Activated CD8-positive, alpha-beta memory T cell treated with anti-CD3 and anti-CD28 coated beads for 36 hours (primary cell): ENCODE data around the gene STAT2. TPM values are rescaled to one million over a fixed set of nuclear protein-coding genes. Genes with fewer than 3 reads are reported as not detected.
"Not testable (repeated sequence)": the region's sequence is repeated elsewhere in the genome, so short reads cannot be mapped to it uniquely, and the experiment has no call there.

ENCODE experiments used
- CTCF ChIA-PET: fragments of 350-600 bp; sonication (Branson Sonifier 250); formaldehyde crosslinking; loops from one replicate; lab custom pipeline; 2021; ENCODE audit warnings: antibody characterized with exemption; lab: Charles Lee
- POLR2A ChIA-PET: fragments of 350-600 bp; sonication (Branson Sonifier 250); formaldehyde crosslinking; loops from one replicate; lab custom pipeline; 2021; ENCODE audit warnings: antibody characterized with exemption; lab: Charles Lee
- total RNA-seq, 2 experiments: library from RNA; stranded (reverse); gene quantifications; one replicate each; pipeline ENCODE4 v1.2.3, GENCODE V29; 2021

STAT2 gene
- total RNA-seq, 2 experiments from 2014 or later: 53.1 to 54.1 TPM

DNA sequence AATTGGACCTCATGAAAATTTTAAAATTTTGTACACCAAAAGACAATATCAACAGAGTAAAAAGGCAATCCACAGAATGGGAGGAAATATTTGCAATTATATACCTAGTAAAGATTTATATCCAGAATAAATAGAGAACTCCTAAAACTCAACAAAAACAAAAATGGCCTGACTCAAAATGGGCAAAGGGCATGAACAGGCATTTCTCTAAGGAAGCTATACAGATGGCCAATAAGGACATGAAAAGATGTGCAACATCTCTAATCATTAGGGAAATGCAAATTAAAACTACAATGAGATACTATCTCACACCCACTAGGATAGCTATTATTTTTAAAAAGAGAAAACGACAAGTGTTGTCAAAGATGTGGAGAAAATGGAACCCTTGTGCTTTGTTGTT lies 13.6 kb upstream of the STAT2 start:
- CTCF ChIA-PET: no interaction called here
- POLR2A ChIA-PET: no interaction called here

DNA sequence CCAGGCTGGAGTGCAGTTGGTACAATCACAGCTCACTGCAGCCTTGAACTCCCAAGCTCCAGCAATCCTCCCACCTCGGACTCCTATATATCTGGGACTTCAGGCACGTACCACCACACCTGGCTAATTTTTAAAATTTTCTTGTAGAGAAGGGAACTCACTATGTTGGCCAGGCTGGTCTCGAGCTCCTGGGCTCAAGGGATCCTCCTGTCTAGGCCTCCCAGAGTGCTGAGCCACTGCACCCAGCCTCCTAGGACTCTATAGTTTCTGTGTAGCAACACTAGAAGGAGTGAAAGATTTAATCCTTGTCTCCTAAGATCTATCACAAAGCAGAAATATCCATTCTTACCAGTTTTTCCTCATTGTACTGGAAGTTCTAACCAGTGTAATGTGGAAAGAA lies 7.0 kb upstream of the STAT2 start:
- ChIA-PET POLR2A (no interaction called here), CTCF (interaction anchor here (0.5 to 0.7 kb wide), 2 partner anchors 9 to 135 kb away, joined by 4 read pairs; no protein-coding TSS in a partner anchor)

GRCh38 chr12:56362130-56363059 lies 2.5 kb upstream of the STAT2 start, which contains the start of gene APOF:
Gene APOF (minus strand): TSS chr12:56362857. CDS start chr12:56362745, 112 bp downstream.
- CTCF ChIA-PET: interaction anchor here (1.0 kb wide), 1 partner anchor 32 kb away, joined by 3 read pairs; no protein-coding TSS in a partner anchor
- POLR2A ChIA-PET: interaction anchor here (3.7 kb wide), 1 partner anchor 24 kb away, joined by 28 read pairs; the partner anchor contains the start of gene IL23A

DNA sequence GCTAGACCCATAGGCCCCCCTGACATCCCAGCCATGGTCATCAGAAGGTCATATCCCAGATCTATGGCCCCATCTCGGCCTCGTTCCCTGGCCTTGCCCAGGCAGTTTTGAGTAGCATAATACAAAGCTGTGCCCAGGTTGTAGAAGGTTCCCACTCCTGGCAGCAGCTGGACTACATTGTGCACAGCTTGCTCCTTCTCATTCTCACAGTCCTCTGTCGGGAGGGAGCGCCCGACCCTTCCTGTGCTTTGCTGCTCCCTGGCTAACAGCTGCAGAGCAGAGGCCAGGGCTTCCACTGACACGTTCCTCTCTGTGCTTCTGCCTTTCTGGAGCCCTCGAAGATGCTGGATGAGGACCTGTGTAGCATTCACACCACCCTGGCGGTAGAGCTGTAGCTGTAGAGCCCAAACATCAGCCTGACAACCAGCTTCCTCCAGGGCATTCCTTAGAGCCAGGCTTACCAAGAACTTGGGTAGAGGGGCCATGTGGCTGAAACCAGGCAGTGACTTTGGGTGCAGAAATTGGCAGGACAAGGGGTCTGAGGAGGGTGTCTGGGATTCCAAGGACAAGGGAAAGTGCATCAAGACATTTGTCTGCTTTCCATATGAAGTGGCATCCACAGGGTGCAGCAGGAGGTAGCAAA lies 1.7 kb upstream of the STAT2 start:
- CTCF ChIA-PET: interaction anchor here (1.0 to 2.6 kb wide), 2 partner anchors 31 to 103 kb away, joined by 3 to 11 read pairs; no protein-coding TSS in a partner anchor
- POLR2A ChIA-PET: interaction anchor here (0.6 to 3.7 kb wide), 3 partner anchors 11 to 89 kb away, joined by 3 to 28 read pairs (median 4); partner anchors contain the start of gene IL23A

- POLR2A ChIA-PET: interaction anchor here (0.5 to 3.7 kb wide), 9 partner anchors 15 to 170 kb away, joined by 3 to 28 read pairs (median 5); partner anchors contain the start of genes IL23A, PAN2, SMARCC2 and TIMELESS
- CTCF ChIA-PET: interaction anchor here (0.5 to 2.6 kb wide), 5 partner anchors 18 to 105 kb away, joined by 3 to 13 read pairs (median 4); partner anchors contain the start of genes ANKRD52 and IL23A
Observed at GRCh38 chr12:56358836-56359532, 923 bp downstream of the STAT2 start.

GRCh38 chr12:56351325-56351724 lies 8.6 kb downstream of the STAT2 start:
- ChIA-PET POLR2A (no interaction called here), CTCF (interaction anchor here (0.6 to 1.7 kb wide), 3 partner anchors 11 to 195 kb away, joined by 3 to 4 read pairs (median 3); partner anchors contain the start of gene PAN2)

DNA sequence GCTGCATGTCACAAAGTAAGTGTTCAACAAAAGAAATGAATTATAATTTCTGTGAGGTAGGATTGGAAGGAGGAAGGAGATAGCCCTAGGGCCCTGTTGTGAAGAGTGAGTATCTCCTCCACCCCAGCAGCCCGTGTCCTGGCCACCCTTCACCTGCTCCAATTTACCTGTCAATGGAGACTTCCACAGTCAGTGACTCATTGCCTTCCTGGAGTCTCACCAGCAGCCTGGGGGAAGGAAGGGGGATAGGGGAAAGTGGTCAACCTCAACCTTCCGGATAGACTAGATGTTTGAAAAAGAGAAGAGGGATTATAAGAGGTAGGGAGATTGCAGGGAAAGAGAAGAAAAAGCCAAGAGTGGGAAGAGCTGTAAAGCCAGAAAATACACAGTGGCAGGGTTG lies 9.2 kb downstream of the STAT2 start:
- ChIA-PET POLR2A (no interaction called here), CTCF (interaction anchor here (1.0 to 1.7 kb wide), 2 partner anchors 10 to 17 kb away, joined by 3 to 4 read pairs; partner anchors contain the start of gene PAN2)

GRCh38 chr12:56348776-56349175 lies 11.1 kb downstream of the STAT2 start:
- POLR2A ChIA-PET: interaction anchor here (1.0 kb wide), 1 partner anchor 9 kb away, joined by 3 read pairs; no protein-coding TSS in a partner anchor

DNA sequence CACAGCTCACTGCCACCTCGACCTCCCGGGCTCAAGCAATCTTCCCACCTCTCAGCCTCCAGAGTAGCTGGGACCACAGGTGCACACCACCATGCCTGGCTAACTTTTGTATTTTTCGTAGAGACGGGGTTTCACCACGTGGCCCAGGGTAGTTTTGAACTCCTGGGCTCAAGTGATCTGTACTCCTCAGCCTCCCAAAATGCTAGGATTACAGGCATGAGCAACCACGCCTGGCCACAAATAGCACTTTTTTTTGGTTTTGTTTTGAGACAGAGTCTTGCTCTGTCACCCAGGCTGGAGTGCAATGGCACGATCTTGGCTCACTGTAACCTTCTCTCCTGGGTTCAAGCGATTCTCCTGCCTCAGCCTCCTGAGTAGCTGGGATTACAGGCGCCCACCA lies 12.7 kb downstream of the STAT2 start:
- POLR2A ChIA-PET: not testable (repeated sequence)
- CTCF ChIA-PET: interaction anchor here (1.1 to 1.2 kb wide), 2 partner anchors 39 to 101 kb away, joined by 3 read pairs; no protein-coding TSS in a partner anchor

More at GRCh38 chr12:56348776-56349175, 11.1 kb downstream of the STAT2 start:
- CTCF ChIA-PET: no interaction called here

GRCh38 chr12:56346675-56347074 lies 13.2 kb downstream of the STAT2 start:
- CTCF ChIA-PET: interaction anchor here (1.1 to 1.2 kb wide), 2 partner anchors 40 to 100 kb away, joined by 3 read pairs; no protein-coding TSS in a partner anchor

DNA sequence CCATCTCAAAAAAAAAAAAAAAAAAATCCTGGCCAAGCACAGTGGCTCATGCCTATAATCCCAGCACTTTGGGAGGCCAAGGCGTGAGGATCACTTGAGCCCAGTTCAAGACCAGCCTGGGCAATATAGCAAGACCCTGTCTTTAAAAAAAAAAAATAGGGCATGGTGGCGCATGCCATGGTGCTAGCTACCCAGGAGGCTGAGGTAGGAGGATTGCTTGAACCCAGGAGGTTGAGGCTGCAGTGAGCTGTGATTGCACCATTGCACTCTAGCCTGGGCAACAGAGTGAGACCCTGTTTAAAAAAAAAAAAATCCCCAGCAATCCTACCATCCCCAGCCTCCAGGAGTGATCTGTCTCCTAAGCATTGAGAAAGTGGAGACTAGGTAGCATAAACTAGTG lies 17.6 kb downstream of the STAT2 start:
- ChIA-PET POLR2A (interaction anchor here (0.7 to 1.0 kb wide), 3 partner anchors 11 to 119 kb away, joined by 3 to 6 read pairs (median 4); no protein-coding TSS in a partner anchor), CTCF (interaction anchor here (0.7 to 4.0 kb wide), 2 partner anchors 26 to 117 kb away, joined by 5 to 13 read pairs; partner anchors contain the start of gene CNPY2)

More at GRCh38 chr12:56346675-56347074, 13.2 kb downstream of the STAT2 start:
- POLR2A ChIA-PET: no interaction called here

- ChIA-PET CTCF (interaction anchor here (0.9 to 4.0 kb wide), 3 partner anchors 9 to 25 kb away, joined by 3 to 13 read pairs (median 4); partner anchors contain the start of genes CNPY2 and STAT2), POLR2A (interaction anchor here (0.6 to 1.0 kb wide), 2 partner anchors 9 to 16 kb away, joined by 4 to 22 read pairs; no protein-coding TSS in a partner anchor)
Observed at GRCh38 chr12:56341616-56342015, 18.3 kb downstream of the STAT2 start.

- ChIA-PET POLR2A (interaction anchor here (1.0 to 2.3 kb wide), 6 partner anchors 18 to 110 kb away, joined by 3 to 28 read pairs (median 6); partner anchors contain the start of genes APOF, CS, STAT2 and TIMELESS), CTCF (interaction anchor here (1.2 to 4.0 kb wide), 4 partner anchors 20 to 220 kb away, joined by 3 to 13 read pairs (median 9); partner anchors contain the start of genes CNPY2 and STAT2)
Observed at GRCh38 chr12:56339158-56339422, 20.8 kb downstream of the STAT2 start.

GRCh38 chr12:56338308-56339157 lies 21.4 kb downstream of the STAT2 start, which contains the start of gene IL23A:
Gene IL23A (plus strand): TSS chr12:56338884. CDS start chr12:56339045, 161 bp downstream.
- POLR2A ChIA-PET: interaction anchor here (0.9 to 2.3 kb wide), 8 partner anchors 17 to 184 kb away, joined by 3 to 28 read pairs (median 5); partner anchors contain the start of genes APOF, CS, STAT2 and TIMELESS
- CTCF ChIA-PET: interaction anchor here (1.2 to 4.0 kb wide), 4 partner anchors 21 to 220 kb away, joined by 3 to 13 read pairs (median 9); partner anchors contain the start of genes CNPY2 and STAT2

DNA sequence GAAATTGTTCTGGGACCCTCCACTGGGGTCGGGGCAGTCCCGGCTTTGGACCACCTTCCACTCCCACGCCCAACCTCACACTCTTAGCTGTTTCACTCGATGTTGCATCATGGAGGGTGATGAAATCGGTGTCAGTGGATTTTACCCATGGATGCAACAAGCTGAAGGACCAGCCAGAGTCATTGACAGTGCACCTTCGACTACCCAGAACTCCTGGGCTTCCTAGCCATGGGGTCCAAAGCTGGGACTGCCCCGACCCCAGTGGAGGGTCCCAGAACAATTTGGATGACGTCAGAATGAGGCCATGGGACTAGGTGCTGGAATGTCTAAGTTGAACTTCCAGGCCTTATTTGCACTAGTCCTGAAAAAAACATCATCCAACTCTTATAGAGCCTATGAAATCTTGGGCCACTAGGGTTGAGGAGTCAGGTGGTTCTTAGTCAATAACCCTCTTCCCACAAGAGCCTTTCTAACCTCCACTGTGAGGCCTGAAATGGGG lies 22.1 kb downstream of the STAT2 start:
- ChIA-PET CTCF (interaction anchor here (0.6 to 2.8 kb wide), 3 partner anchors 22 to 411 kb away, joined by 3 to 13 read pairs (median 3); partner anchors contain the start of gene STAT2), POLR2A (interaction anchor here (0.7 to 2.3 kb wide), 9 partner anchors 17 to 942 kb away, joined by 3 to 28 read pairs (median 7); partner anchors contain the start of genes APOF, CS, STAT2 and TIMELESS)
